GM12873 (cell line): Measurements from ENCODE around the gene A3GALT2.

ENCODE experiments used
- CTCF ChIP-seq: IDR thresholded peaks from 2 replicates; pipeline ENCODE4 v1.5.1; 2012; ENCODE audit warnings: low read depth, mild to moderate bottlenecking, moderate library complexity, low read length, control low read depth; ENCODE audit not compliant: insufficient read depth; ENCODE audit errors: missing control alignments

A3GALT2 gene

GRCh38 chr1:33319186-33319948 lies 1.5 kb downstream of the A3GALT2 start:
- TF ChIP-seq CTCF, result no peak

GRCh38 chr1:33317946-33318345 lies 3.0 kb downstream of the A3GALT2 start:
- no peak for TF ChIP-seq CTCF

GRCh38 chr1:33317354-33317753 lies 3.5 kb downstream of the A3GALT2 start:
- no peak for TF ChIP-seq CTCF

GRCh38 chr1:33316601-33317000 lies 4.3 kb downstream of the A3GALT2 start:
- TF ChIP-seq CTCF, result no peak

- TF ChIP-seq CTCF, result no peak
These were observed 6.5 kb downstream of the A3GALT2 start for GRCh38 chr1:33314416-33314815.

- no peak for TF ChIP-seq CTCF
These were observed 8.5 kb downstream of the A3GALT2 start for GRCh38 chr1:33312413-33312749.

GRCh38 chr1:33311706-33312412 lies 9.0 kb downstream of the A3GALT2 start:
- no peak for TF ChIP-seq CTCF
